ENCODE results near the gene OR2AE1.
A peak's percentile ranks its signal among the peaks of the same experiment; 100 is the strongest.

The OR2AE1 gene

GRCh38 chr7:99855236-99855635 lies 21.6 kb downstream of the OR2AE1 start:
- DNase-seq = no peak

- DNase-seq = no peak
Observed at GRCh38 chr7:99848420-99849216, 28.2 kb downstream of the OR2AE1 start.

- peak; percentile 43 to 57 for DNase-seq
Observed at GRCh38 chr7:99844328-99844727, 32.5 kb downstream of the OR2AE1 start.

- DNase-seq = no peak
Observed at GRCh38 chr7:99843808-99844207, 33.0 kb downstream of the OR2AE1 start.

GRCh38 chr7:99842926-99843325 lies 33.9 kb downstream of the OR2AE1 start:
- DNase-seq = no peak

GRCh38 chr7:99840136-99840869 lies 36.5 kb downstream of the OR2AE1 start:
- no peak for DNase-seq

- DNase-seq = peak in 1 of 2 donors; percentile 26
Observed at GRCh38 chr7:99839287-99840021, 37.4 kb downstream of the OR2AE1 start.

- peak; percentile 49 to 71 for DNase-seq
Observed at GRCh38 chr7:99837649-99838361, 39.0 kb downstream of the OR2AE1 start.

- DNase-seq = no peak
Observed at GRCh38 chr7:99835189-99835588, 41.6 kb downstream of the OR2AE1 start.

- peak in 1 of 2 donors; percentile 46 for DNase-seq
Observed at GRCh38 chr7:99834382-99834781, 42.5 kb downstream of the OR2AE1 start.

GRCh38 chr7:99833289-99833877 lies 43.5 kb downstream of the OR2AE1 start:
- DNase-seq = peak in 1 of 2 donors; percentile 30

GRCh38 chr7:99831595-99831994 lies 45.2 kb downstream of the OR2AE1 start:
- no peak for DNase-seq

GRCh38 chr7:99829524-99830160 lies 47.2 kb downstream of the OR2AE1 start:
- no peak for DNase-seq

- no peak for DNase-seq
Observed at GRCh38 chr7:99828811-99829210, 48.0 kb downstream of the OR2AE1 start.

GRCh38 chr7:99827040-99827778 lies 49.6 kb downstream of the OR2AE1 start:
- DNase-seq = no peak

Measured in inflammatory macrophage treated with lipopolysaccharide for 1 hour (primary cell).